Daoy (cell line): ENCODE data around the gene SRGAP1. TPM values are rescaled to one million over a fixed set of nuclear protein-coding genes. Genes with fewer than 3 reads are reported as not detected.
"Not testable (repeated sequence)": the region's sequence is repeated elsewhere in the genome, so short reads cannot be mapped to it uniquely, and the experiment has no call there.

ENCODE experiments used
- DNase-seq: peaks from one replicate; pipeline ENCODE4 v3.0.0-alpha.2; 2015; ENCODE audit warnings: low read depth
- total RNA-seq: library from RNA; depleted of rRNA; stranded (reverse); fragments of >200 nt; shearing (Covaris generic); gene quantifications from 2 replicates; pipeline ENCODE4 v1.2.3, GENCODE V29; 2014

SRGAP1 gene
- total RNA-seq, 1 experiment from 2014 or later: 0.91 TPM

DNA sequence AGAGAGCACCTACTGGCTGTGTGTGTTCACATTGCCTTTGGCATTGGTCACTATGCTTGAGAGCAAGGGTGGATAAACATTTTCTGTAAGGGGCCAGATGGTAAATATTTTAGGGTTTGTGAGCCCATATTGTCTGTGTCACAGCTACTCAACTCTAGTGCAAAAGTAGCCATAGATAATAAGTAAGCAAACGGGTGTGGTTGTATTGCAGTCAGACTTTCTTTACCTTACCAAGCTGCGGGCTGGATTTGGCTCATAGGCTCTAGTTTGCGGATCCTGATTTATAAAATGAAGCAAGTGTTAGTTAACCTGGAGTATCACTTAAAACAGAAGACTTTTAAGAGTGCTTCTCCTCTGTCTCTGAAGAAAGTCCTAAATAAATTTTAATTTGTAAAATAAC is 208.6 kb downstream of the SRGAP1 start:
- DNase-seq: no peak

DNA sequence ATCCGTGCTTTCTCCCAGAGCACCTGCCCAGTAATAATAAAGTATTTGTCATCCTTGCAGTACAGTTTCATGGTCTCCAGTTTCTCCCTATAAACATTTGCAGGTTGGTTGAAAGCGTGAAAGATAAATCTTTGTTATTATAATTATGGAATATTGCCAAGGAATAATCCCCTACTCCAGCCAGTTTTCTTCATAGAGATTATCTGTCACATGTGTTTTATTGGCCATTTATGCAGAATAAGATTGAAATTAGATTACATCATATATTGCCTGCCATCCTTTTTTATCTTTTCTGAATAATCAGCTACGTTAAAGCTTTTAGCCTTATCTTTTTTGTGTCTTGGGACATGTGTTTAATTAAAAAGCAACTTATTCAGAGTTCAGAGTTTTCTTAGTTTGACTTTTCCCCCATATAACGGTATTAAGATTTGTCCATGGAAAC is 209.6 kb downstream of the SRGAP1 start:
- no peak for DNase-seq

DNA sequence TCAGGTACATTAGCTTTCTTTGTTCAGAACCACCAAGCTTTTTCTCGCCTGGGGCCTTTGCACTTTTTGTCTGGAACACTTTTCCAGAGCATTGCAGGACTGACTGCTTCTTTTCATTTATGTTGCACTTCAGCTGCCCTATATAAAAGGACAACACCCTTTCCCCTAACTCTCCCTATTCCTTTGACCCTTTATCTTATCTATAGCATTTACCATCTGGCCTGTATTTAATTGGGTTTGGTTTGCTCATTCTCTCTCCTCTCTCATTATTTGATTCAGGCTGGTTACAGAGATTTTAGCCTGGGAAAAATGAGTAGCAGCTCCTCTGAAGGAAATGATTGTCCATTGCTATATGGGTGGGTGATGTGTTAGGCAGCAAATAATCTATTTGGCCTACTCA is 212.2 kb downstream of the SRGAP1 start:
- DNase-seq: no peak

DNA sequence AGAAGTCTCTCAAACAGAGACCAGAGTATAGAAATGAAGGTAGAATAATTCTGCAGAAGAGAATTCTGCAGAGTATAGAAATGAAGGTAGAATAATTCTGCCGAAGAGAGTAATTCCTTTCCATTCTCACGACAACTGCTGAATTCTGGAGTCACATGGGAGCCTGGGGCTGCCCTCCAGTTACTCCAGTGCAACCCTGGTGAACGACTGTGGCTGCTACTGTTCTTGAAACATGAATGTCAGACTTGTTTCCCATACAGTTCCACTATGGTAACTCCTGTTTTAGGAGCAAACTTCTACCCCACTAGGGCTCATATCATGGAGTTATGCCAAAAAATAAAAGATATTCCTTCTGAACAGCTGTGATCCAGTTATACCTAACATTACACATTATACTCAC is 213.2 kb downstream of the SRGAP1 start:
- DNase-seq: no peak

DNA sequence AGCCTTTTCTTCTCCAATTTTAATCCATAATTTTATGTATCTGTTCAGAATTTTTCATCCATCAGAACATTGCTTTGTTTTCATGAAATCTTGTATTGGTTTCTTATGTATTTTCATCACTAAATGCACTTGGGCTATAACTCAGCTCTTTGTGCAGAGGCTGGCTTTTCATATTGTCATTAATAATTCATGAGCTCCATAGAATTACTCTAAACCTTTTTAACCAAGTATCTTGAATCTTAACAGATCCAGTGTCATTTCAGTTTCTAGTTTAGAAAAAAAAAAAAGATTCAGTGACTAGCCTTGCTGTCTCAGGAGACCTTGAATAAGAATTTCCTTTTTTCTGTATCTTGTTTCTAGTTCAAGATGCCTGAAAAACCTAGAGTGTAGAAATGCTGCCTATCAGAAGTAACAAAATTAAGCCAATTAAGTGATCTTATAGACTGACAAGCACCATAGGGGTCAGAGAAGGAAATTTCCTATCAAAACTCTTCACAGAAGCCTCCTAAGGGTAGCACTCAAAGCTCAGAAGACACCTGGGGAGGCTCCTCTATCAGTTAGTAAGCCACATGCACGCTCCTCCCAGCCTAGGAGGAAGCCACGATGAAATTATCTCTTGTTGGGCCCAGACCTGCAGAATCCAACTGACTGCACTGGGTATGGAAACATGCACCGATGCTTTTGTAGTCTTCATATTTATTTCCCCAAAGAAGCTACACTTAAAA is 214.2 kb downstream of the SRGAP1 start:
- DNase-seq: no peak

DNA sequence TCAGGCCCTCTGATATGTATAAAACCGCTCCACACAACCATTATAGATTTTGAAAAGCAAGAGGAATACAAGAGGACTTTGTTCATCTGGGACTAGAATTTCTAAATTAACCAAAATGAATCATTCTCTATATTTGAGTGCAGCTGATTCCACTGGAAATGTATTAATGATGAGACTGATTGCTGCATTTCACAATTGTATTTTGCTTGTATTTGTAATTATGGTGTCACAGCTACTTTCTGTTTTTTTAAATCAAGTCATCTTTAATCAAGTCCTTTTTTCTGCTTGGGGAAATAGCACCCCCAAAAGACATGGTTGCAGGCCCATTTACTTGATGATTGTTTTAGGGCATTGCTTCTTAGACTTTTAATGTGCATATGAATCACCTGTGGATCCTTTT is 215.2 kb downstream of the SRGAP1 start:
- no peak for DNase-seq

DNA sequence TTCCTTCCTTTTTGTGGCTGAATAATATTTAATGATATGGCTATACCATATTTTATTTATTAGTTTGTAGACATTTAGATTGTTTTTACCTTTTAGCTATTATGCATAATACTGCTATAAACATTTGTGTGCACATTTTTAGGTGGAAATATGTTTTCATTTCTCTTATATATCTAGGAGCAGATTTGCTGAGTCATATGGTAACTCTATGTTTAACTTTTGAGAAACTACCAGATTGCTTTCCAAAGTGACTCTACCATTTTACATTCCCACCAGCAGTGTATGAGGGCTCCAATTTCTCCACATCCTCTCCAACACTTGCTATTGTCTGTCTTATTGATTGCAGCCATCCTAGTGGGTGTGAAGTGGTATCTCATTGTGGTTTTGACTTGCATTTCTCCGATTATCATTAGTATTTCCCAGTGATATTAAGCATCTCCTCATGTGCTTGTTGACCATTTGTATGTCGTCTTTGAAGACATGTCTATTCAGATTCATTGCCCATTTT is 217.4 kb downstream of the SRGAP1 start:
- DNase-seq: no peak

DNA sequence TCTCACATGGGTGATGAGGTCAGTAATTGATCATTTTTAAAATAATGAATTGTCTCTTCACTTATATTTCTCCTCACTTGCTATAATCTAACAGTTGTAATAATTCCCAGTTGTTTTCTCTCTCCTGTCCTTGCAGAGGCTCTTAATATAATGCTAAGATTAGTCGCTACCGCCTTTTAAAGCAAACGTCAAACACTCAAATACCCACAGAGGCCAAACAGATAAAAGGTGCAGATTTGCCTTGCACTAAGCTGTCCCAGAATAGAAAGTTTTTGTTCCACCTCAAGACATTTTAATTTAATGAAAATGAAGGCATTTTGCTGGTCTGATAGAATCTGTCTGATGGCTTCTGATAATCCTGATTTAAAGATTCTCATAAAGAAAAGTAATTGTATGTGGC is 218.6 kb downstream of the SRGAP1 start:
- DNase-seq: no peak

DNA sequence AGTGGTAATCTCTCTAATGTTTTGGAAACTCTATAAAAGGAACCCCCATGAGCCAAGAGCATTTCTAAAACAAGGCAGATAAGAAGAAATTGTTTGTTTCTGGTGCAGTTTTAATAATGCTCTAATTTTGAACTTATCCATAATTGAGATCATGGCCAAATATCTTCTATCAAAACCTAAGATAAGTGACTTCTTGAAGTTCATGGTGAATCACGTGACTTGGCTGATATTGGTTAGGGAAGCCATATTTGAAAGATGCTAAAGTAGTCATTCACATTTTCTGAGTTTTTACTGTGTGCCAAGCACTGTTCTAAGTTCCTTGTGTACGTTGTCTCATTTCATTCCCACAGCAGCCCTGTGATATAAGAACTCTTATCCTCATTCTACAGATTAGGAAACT is 219.7 kb downstream of the SRGAP1 start:
- DNase-seq: no peak

DNA sequence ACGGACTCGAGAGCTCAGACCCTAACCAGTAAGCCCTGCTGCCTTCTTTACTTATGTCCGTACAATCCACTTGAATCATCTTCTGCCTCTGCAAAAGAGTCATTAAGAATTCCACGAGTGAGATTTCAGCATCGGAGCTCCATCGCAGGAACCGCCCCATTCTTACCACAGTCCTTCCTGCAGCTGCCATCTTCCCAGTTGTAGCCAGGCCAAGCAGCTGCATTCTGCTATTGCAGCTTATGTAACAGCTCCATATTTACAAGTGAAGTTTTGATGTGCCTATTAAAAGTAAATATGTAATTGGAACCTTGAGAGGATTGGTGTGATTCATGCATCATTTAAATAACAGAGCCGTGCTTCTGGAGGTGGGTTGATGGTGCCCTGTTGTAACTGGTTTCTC is 220.2 kb downstream of the SRGAP1 start:
- no peak for DNase-seq

DNA sequence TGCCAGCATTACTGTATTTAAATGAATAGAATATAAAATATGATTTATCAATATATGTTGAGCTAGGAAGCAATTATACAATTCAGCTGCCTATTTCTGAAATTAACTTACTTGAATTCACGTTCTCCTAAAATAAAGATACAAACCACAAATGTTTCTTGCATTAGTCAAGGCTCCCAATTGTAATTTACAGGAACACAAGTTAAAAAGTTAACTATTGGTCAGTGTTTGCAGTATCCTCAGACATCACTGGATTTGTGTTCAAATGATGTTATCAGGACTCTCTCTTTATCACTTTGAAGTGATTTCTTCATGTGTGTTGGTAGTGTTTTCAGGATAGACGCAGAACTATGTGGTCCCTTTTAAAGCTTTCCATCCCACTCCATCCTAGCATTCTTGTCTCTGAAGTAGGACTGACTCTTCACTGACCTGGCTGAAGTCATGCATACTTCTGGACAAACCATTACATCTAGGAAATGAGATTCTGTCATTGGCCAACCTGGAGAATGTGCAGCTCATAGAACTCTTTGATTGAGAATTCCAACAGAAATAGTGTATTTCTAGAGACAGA is 221.5 kb downstream of the SRGAP1 start:
- no peak for DNase-seq

DNA sequence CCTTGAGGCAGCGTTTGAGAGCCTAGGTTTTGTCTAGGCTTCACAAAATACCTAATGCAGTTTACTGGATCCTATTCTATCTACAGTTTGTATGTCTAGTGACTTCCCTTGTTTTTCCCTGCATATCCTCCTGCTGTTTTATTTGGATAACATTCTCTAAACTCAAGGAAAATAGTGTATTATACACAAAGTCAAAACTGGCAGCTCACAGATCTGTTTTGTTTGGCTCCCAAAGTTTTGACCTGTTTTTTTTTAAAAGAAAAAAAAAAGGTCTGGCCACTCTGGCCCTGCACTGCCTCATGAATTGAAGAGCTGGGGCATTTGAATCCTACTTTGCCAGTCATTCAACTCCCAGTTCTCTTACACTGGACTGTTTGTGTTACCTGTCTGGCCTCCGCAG is 222.3 kb downstream of the SRGAP1 start:
- DNase-seq: no peak

DNA sequence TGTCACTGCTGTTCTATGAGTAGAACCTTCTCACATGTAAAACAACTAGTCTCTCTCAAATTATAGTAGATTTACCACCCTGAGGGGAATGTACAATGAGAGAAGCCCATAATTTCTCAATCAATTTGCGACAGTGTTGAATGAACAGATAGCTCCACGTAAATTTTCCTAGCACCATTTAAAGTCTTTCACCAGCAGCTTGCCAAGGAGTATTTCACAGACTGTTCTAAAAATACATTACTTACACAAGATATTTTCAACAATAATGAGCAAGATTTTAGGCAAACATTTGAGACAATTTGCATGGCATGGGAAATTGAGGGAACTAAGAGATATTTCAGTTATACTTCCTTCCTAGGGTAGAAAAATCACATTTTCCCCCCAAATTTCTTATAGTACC is 226.0 kb downstream of the SRGAP1 start:
- DNase-seq: no peak

DNA sequence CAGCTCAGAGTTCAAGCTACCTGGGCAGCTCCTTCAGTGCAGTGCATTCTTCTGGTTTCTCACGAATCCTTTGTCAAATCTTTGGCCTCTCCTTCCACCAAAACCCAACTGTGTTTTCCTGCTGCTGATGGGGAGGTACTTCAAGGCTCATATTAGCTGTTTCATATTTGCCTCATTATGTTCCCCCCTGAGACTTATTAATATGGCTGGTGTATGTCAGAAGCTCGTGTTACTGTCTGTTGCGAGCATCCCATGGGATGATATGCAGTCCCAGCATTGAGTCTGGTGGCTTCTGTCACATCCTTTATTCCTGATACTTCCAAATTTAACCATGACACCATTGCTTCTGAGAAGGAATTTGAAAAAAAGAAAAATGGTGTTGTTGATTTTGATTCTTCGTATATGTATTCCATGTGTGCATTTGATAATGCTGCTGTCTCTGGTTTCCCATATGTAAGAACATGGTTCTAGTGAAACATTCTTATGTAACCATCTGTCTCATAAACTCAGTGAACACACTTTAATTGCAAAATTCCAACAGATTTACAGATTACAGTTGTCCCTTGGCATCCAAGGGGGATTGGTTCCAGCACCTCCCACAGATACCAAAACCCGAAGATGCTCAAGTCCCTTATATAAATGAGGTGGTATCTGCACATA is 228.5 kb downstream of the SRGAP1 start:
- no peak for DNase-seq

DNA sequence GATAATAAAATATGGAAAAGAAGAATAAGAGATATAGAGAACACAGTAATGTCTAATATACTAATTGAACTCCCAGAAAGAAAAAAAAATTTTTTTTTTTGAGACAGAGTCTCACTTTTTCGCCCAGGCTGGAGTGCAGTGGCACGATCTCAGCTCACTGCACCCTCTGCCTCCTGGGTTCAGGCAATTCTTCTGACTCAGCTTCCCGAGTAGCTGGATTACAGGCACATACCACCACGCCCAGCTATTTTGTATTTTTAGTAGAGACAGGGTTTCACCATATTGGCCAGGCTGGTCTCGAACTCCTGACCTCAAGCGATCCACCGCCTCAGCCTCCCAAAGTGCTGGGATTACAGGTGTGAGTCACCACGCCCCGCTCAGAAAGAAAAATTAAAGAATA is 232.1 kb downstream of the SRGAP1 start:
- not testable (repeated sequence) for DNase-seq

DNA sequence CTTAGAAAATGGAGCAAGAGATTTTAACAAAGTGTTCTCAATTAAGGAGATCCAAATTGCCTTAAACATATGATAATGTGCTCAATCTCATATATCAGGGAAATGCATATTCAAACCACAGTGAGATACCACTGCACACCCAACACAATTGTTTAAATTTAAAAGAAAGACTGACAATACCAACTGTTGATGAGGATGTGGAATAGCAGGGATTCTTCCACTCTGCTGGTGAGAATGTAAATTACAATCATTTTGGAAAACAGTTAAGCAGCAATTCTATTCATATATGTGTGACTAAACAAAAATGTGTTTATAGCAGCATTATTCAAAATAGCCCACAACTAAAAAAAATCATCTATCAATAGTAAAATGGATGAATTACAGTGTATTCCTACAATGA is 233.4 kb downstream of the SRGAP1 start:
- DNase-seq: no peak

DNA sequence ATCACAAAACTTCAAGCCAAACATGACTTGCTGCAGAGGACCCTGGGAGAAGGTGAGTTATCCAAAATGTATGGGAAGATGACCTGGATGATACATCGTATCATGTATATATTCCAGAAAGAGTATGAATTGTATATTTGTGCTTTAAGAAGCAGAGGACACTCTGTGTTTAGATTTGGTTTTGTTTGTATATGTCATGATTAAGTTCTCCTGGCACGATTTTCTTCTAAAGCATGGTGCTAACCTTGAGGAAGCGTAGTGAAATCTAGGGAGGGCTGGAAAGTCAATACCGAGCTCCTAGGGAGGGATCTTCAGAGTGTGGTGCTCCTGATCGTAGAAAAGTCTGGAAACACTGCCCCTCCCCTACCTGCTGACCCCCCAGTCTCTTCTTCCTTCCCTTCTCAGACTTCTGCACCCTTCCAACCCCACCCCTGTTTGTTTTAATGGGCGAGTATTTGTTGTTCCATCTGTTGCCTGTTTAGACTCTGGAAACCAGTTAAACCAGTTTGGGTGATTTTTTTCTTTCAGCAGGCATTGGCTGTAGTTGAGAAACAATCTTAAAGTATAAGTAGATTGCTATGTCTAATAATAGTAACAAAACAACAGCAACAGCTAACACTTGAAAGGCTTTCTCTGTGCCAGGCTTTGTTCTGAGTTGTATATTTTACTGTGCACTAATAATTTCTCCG is 236.0 kb downstream of the SRGAP1 start:
- no peak for DNase-seq

DNA sequence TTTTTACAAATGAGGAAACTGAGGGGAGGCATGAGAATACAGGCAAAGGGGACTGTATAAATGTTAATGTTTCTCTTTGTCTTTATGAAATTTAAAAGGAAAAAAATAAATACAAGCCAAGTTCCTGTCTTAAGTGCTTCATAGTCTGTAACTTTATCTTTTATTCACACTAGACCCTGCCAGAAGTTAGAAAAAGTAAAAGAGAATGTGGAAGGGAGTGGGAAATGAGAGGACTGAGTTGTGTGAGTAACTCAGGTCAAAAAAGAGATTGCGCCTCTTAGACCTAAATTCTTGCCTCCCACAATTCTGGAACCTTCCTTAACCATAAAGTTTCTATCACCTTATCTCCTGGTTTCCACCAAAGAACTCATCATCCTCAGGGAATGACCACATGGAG is 236.5 kb downstream of the SRGAP1 start:
- DNase-seq: no peak

DNA sequence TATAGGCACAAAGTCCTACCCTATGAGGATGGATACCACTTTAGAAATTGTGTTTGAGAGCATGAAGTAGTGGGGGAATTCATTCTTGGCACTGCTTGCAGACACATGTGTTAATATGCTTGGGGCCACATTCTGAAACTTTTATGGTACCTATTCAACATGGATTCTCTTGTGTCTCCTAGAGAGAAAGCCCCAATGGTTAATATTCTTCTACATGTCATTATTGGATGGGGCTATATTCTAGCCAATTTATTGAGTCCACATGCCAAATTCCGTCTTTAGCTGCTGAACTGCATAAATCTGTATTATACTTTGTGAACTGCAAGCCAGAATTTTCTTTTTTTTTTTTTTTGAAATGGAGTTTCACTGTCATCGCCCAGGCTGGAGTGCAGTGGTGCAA is 237.6 kb downstream of the SRGAP1 start:
- DNase-seq: no peak

DNA sequence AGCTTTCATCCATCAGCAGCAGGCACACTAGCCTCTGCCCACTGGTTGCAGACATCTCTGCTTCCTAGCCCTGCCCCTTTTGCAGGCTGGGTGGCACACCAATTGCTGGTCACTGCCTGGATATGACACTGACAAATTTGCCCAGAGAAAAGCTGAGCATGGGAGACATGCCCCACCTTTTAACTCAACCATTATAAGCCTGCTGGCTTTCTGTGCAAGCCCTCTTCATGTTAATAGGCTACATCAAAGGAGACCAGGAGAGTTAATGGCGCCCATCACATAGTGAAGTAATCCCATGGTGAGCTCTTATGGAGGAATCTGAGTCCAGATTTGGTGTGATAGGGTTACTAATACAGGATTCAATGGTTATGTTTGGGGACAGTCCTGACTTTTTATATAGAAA is 238.4 kb downstream of the SRGAP1 start:
- no peak for DNase-seq

DNA sequence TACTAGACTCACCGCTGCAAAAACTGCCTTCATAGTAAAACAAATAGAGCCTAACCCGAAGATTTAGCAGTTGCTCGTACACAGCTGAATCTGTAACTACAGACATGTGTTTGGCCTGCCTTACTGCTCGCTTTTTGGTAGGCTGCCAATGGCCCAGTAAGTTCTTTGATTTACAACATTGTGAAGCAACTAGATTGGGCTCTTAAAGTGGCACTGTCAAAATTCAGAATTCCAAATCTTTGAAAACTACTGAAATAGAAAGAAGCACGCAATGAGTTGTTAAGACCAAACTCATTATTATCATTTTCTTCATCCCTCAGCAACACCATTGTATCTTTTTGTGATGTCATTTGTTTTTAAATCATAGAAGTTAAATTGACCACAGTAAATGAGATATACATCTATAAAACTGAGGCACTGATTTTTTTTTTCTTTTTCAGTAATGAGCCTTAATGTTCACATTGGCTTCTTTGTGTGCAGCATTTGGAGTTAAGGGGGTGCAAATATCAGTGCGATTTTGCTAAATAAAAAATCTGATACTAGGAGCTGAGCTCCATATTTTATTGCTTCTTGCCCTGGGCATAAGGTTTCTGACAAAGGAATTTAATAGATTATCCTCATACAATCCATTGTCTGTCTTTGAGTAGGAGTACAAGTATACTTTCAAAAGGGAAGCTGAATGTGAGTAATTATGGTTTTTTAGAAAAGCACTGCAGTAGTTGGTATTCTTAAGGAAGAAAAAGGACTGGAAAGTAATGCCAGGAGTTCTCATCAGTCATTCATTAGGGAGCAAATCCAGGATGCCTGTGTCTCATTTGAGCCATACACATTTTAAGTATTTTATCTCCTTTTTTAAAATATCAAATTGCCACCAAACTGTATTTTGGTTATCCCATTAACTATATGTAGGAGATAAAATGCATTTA is 239.0 kb downstream of the SRGAP1 start:
- DNase-seq: peak; percentile 69
